ENCODE results near the gene GPR87. TPM values are rescaled to one million over a fixed set of nuclear protein-coding genes. Genes with fewer than 3 reads are reported as not detected.

GPR87 gene, protein sequence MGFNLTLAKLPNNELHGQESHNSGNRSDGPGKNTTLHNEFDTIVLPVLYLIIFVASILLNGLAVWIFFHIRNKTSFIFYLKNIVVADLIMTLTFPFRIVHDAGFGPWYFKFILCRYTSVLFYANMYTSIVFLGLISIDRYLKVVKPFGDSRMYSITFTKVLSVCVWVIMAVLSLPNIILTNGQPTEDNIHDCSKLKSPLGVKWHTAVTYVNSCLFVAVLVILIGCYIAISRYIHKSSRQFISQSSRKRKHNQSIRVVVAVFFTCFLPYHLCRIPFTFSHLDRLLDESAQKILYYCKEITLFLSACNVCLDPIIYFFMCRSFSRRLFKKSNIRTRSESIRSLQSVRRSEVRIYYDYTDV
- total RNA-seq (not detected), total RNA-seq (0 to 14.6 (median 0) reads per million in 172 experiments)
- polyA plus RNA-seq (2013, experiment 1 of 2), result not detected
- not detected for polyA plus RNA-seq (2013, experiment 2 of 2)

DNA sequence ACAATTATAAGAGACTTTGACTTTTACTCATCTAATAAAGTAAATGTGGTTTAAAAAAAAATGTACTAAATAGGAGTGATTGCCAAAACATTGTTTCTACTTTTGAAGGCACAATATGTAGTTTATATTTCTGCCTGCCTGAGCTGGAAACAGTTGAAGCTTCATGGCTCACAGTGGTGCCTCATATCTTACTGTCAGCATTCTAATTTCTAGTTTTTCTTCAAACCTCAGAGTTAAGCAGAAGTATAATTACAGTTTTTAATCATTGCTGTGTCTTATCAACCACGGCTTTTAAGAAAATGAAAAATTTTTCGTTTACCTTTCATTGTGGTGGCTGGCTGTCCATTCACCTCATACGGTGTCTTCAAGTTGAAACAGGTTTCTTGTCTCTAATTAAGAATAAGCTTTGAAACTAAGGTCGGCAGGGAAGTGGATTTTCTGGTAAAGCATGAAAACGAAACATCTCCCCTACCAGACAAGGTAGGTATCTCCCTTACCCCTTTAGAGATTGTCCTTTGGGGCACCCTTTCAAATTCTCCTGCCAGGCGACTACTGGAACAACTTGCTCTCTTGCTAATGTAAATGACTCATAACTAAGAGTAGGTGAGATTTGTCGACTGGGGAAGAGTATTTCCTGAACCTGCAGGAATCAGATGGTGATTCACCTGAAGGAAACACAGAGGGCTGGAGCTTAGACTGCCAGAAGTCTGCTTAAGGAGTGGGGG is at the start of gene GPR87:
Gene GPR87 (minus strand): TSS at position 554 of the 725 bp plus-strand sequence. CDS start 16,720 bp downstream, outside the sequence.
- no peaks in the 10 kb centered on the region for H3K36me3 Mint-ChIP-seq (ENCODE audit: low read depth)
- no peaks in the 10 kb centered on the region for H3K27me3 Mint-ChIP-seq
- ChIA-PET CTCF (no interaction called here), POLR2A (no interaction called here)
- H3K4me1 ChIP-seq (ENCODE audit: insufficient read depth, low read length), result no peaks in the 10 kb centered on the region
- DNase-seq (no peak), ATAC-seq (ENCODE audit: poor library complexity) (peak; percentile 8)
- H3K4me1 Mint-ChIP-seq (ENCODE audit: low read depth), result no peaks in the 10 kb centered on the region
- H3K9me3 Mint-ChIP-seq, result no peaks in the 10 kb centered on the region
- TF ChIP-seq, protein P1, sequence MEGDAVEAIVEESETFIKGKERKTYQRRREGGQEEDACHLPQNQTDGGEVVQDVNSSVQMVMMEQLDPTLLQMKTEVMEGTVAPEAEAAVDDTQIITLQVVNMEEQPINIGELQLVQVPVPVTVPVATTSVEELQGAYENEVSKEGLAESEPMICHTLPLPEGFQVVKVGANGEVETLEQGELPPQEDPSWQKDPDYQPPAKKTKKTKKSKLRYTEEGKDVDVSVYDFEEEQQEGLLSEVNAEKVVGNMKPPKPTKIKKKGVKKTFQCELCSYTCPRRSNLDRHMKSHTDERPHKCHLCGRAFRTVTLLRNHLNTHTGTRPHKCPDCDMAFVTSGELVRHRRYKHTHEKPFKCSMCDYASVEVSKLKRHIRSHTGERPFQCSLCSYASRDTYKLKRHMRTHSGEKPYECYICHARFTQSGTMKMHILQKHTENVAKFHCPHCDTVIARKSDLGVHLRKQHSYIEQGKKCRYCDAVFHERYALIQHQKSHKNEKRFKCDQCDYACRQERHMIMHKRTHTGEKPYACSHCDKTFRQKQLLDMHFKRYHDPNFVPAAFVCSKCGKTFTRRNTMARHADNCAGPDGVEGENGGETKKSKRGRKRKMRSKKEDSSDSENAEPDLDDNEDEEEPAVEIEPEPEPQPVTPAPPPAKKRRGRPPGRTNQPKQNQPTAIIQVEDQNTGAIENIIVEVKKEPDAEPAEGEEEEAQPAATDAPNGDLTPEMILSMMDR (IDR thresholded peaks at IDR 0.05), result no peak
- no peaks in the 10 kb centered on the region for H3K9me3 ChIP-seq (ENCODE audit: control insufficient read depth in 1 of 2, insufficient read depth in 1 of 2, low read length in 2 of 2)
- no peak within 1 kb of the TSS for H3K4me3 Mint-ChIP-seq
- no peaks in the 10 kb centered on the region for H3K36me3 ChIP-seq (ENCODE audit: insufficient read depth, low read length)
- H3K27ac Mint-ChIP-seq, result no peak within 1 kb of the TSS
- H3K4me3 ChIP-seq (ENCODE audit: low read length), result no peak within 1 kb of the TSS
- intact Hi-C loops (cut with DNase I, micrococcal nuclease), result no loop called here
- H3K27ac ChIP-seq (ENCODE audit: low read depth in 1 of 2, low read length in 2 of 2), result no peak within 1 kb of the TSS
- H3K27me3 ChIP-seq (ENCODE audit: control insufficient read depth in 1 of 2, insufficient read depth in 2 of 2, low read length in 2 of 2), result peaks cover 0 to 5% of the 10 kb centered on the region in 2 experiments

DNA sequence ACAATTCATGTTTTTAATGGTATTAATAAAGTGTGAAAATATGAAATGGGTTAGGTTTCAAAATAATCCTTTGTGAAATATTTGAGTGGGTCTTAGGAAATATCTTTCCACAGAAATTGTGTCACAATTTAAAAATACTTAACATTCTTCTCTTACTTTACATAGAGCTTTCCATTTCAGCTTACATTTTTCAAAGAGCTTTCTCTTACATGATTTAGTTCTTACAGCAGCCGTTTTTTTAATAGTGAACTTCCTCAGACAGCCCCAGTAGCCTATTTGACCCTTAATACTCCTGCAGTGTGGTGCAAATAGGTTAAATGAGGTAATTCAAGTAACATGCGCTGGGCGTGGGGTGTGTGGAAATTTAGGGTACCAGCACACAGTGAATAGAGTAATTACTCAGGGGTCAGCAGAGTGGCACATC is 46.1 kb upstream of the GPR87 start:
- ATAC-seq (ENCODE audit: poor library complexity), result no peak
- TF ChIP-seq, protein P1 (IDR thresholded peaks at IDR 0.05), result no peak
- intact Hi-C loops (cut with DNase I, micrococcal nuclease), result no loop called here
- H3K4me1 ChIP-seq (ENCODE audit: insufficient read depth, low read length), result no peaks in the 10 kb centered on the region
- Mint-ChIP-seq H3K27ac (no peak overlapping the region), H3K27me3 (no peaks in the 10 kb centered on the region), H3K4me3 (no peak overlapping the region), H3K4me1 (ENCODE audit: low read depth) (no peaks in the 10 kb centered on the region), H3K9me3 (no peaks in the 10 kb centered on the region), H3K36me3 (ENCODE audit: low read depth) (no peaks in the 10 kb centered on the region)
- H3K27ac ChIP-seq (ENCODE audit: low read depth in 1 of 2, low read length in 2 of 2), result no peak overlapping the region
- CTCF ChIA-PET, result no interaction called here
- POLR2A ChIA-PET, result no interaction called here
- H3K36me3 ChIP-seq (ENCODE audit: insufficient read depth, low read length), result no peaks in the 10 kb centered on the region
- no peak for DNase-seq
- H3K27me3 ChIP-seq (ENCODE audit: control insufficient read depth in 1 of 2, insufficient read depth in 2 of 2, low read length in 2 of 2), result no peaks in the 10 kb centered on the region
- no peak overlapping the region for H3K4me3 ChIP-seq (ENCODE audit: low read length)
- no peaks in the 10 kb centered on the region for H3K9me3 ChIP-seq (ENCODE audit: control insufficient read depth in 1 of 2, insufficient read depth in 1 of 2, low read length in 2 of 2)

DNA sequence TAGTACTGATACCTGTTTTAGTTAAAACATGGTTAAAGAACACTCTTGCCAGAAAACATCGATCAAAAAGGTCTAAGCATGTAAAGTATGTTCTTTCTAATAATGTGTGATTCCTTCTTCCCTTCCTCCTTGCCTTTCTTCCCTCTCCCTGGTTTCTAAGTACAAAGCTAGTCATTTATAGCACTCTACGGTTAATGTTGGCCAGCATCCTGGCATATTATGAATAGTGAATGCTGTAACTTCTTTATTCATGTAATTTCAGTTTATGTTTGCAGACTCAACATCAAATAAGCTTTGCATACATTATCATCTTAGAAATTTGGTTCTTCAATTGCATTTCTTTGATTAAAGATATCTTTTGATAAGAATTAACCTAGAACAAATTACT is 40.8 kb upstream of the GPR87 start:
- Mint-ChIP-seq H3K27me3 (peaks cover 5% of the 10 kb centered on the region), H3K36me3 (ENCODE audit: low read depth) (no peaks in the 10 kb centered on the region), H3K4me1 (ENCODE audit: low read depth) (no peaks in the 10 kb centered on the region), H3K4me3 (no peak overlapping the region), H3K9me3 (no peaks in the 10 kb centered on the region), H3K27ac (no peak overlapping the region)
- POLR2A ChIA-PET, result no interaction called here
- no peak overlapping the region for H3K4me3 ChIP-seq (ENCODE audit: low read length)
- H3K27me3 ChIP-seq (ENCODE audit: control insufficient read depth in 1 of 2, insufficient read depth in 2 of 2, low read length in 2 of 2), result no peaks in the 10 kb centered on the region
- ATAC-seq (ENCODE audit: poor library complexity) (no peak), DNase-seq (no peak)
- no peaks in the 10 kb centered on the region for H3K9me3 ChIP-seq (ENCODE audit: control insufficient read depth in 1 of 2, insufficient read depth in 1 of 2, low read length in 2 of 2)
- TF ChIP-seq, protein P1 (IDR thresholded peaks at IDR 0.05), result no peak
- no peak overlapping the region for H3K27ac ChIP-seq (ENCODE audit: low read depth in 1 of 2, low read length in 2 of 2)
- H3K4me1 ChIP-seq (ENCODE audit: insufficient read depth, low read length), result no peaks in the 10 kb centered on the region
- intact Hi-C loops (cut with DNase I, micrococcal nuclease), result no loop called here
- CTCF ChIA-PET, result no interaction called here
- H3K36me3 ChIP-seq (ENCODE audit: insufficient read depth, low read length), result no peaks in the 10 kb centered on the region

All from CD4-positive, alpha-beta T cell (primary cell).